DND-41 (cell line): ENCODE data around the gene TEX2.

ENCODE experiments used
- EZH2 ChIP-seq: IDR thresholded peaks from 3 replicates; pipeline ENCODE4 v1.6.1; 2012; ENCODE audit warnings: borderline replicate concordance, low read depth, mild to moderate bottlenecking, moderate library complexity, low read length, inconsistent platforms; ENCODE audit not compliant: severe bottlenecking
- TF ChIP-seq, protein P1 (sequence below): IDR thresholded peaks from 2 replicates; pipeline ENCODE4 v1.5.1; 2012; ENCODE audit warnings: borderline replicate concordance, low read length, moderate library complexity, mild to moderate bottlenecking; ENCODE audit not compliant: poor library complexity, severe bottlenecking; ENCODE audit errors: extremely low read depth

DNA sequence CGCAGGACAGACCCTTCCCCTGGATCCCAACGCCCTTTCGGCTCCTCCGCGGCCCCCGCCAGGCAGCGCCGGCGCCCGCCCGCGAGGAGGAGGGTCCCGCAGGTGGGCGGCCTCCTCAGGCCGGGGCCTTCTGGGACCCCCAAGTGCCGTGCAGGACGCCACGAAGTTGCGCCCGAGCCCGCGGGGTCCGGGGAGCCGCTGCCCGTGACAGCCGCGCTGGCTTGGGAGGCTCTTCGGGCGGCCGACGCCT, 133.6 kb downstream of the TEX2 start:
- peak; percentile 68 for TF ChIP-seq EZH2
- TF ChIP-seq, protein P1, sequence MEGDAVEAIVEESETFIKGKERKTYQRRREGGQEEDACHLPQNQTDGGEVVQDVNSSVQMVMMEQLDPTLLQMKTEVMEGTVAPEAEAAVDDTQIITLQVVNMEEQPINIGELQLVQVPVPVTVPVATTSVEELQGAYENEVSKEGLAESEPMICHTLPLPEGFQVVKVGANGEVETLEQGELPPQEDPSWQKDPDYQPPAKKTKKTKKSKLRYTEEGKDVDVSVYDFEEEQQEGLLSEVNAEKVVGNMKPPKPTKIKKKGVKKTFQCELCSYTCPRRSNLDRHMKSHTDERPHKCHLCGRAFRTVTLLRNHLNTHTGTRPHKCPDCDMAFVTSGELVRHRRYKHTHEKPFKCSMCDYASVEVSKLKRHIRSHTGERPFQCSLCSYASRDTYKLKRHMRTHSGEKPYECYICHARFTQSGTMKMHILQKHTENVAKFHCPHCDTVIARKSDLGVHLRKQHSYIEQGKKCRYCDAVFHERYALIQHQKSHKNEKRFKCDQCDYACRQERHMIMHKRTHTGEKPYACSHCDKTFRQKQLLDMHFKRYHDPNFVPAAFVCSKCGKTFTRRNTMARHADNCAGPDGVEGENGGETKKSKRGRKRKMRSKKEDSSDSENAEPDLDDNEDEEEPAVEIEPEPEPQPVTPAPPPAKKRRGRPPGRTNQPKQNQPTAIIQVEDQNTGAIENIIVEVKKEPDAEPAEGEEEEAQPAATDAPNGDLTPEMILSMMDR, result no peak
